Psoas muscle (tissue), 8 donors: Measurements from ENCODE around the gene ASB1. TPM values are rescaled to one million over a fixed set of nuclear protein-coding genes. Genes with fewer than 3 reads are reported as not detected.

ENCODE experiments used
- ATAC-seq, 4 donors: fragments of 200-7000 bp; cut with Tn5 transposase; one replicate each; pipeline ENCODE4 v1.9.1; 2020; ENCODE audit warnings: moderate library complexity in 3 of 4, mild to moderate bottlenecking in 2 of 4
- DNase-seq, 2 donors: peaks; one replicate each; pipeline ENCODE4 v3.0.0-alpha.2; 2020
- H3K27ac ChIP-seq: fragments of 200-600 bp; one replicate; pipeline ENCODE4 v1.8.0; 2022
- H3K27me3 ChIP-seq, 3 donors: fragments of 200-600 bp in 1 of 3; one replicate each; pipeline versions ENCODE4 v1.6.1 to v1.8.0; 2013 to 2022; ENCODE audit warnings: low read length in 2 of 3, mild to moderate bottlenecking in 2 of 3, moderate library complexity in 1 of 3; ENCODE audit not compliant: insufficient read depth in 3 of 3
- H3K36me3 ChIP-seq, 2 donors: fragments of 200-600 bp in 1 of 2; one replicate each; pipeline versions ENCODE4 v1.6.1 to v1.8.0; 2013 to 2022; ENCODE audit warnings: low read depth in 1 of 2, mild to moderate bottlenecking in 1 of 2, moderate library complexity in 1 of 2; ENCODE audit not compliant: insufficient read depth in 1 of 2
- H3K4me1 ChIP-seq: fragments of 200-600 bp; one replicate; pipeline ENCODE4 v1.8.0; 2022
- H3K4me3 ChIP-seq: fragments of 200-600 bp; one replicate; pipeline ENCODE4 v1.8.0; 2022; ENCODE audit warnings: mild to moderate bottlenecking
- H3K9me3 ChIP-seq: fragments of 200-600 bp; one replicate; pipeline ENCODE4 v1.8.0; 2022
- WGBS, 3 donors: extraction: QIAGEN DNeasy Blood & Tissue Kit; methylation state at CpG; one replicate each; pipeline versions ENCODE4 v1.1.6 to v1.1.7; 2013; 5-methylcytosine and 5-hydroxymethylcytosine counted together
- intact Hi-C, 2 donors: fragments of 100-400 bp; cut with DNase I; formaldehyde crosslinking; loops; one replicate each; pipeline versions ENCODE4 v1.11.0 to v1.14.2; 2022
- polyA plus RNA-seq, 3 donors: library from polyadenylated mRNA; stranded (reverse); fragments of 200-250 nt; gene quantifications; one replicate each; pipeline ENCODE4 v1.2.3, GENCODE V29; 2013
- total RNA-seq, 4 donors: library from RNA; stranded (reverse); fragmentation: NEBNext Ultra II Directional in 2 of 4; extraction: Animal tissue kit (Norgen Biotek cat#: 25700) in 2 of 4; gene quantifications; one replicate each; pipeline versions ENCODE4 v1.2.1 to v1.2.4, GENCODE V29; 2021 to 2023
- TF ChIP-seq, protein P1 (sequence below): fragments of 200-600 bp; IDR thresholded peaks from one replicate; pipeline ENCODE4 v1.8.0; 2022; ENCODE audit warnings: antibody characterized with exemption
- donor health status: healthy with polysubstance abuse.
- donor health status: DM: no; HTN: no; CAD: no; lungs with moderate emphysema.
- donor health status: Bipolar disorder and iron deficiency.
- donor health status: healthy.
- donor health status: DM: yes; HTN: yes; CAD: no.
- donor health status: DM: no; HTN: no; CAD: no.
- donor health status: DM: no; HTN: no; CAD: no.
- donor health status: DM: yes; HTN: yes; CAD: no.

Gene ASB1
- total and polyA plus RNA-seq, 7 donors, result 21.3 to 48.0 (median 42.7) TPM

DNA sequence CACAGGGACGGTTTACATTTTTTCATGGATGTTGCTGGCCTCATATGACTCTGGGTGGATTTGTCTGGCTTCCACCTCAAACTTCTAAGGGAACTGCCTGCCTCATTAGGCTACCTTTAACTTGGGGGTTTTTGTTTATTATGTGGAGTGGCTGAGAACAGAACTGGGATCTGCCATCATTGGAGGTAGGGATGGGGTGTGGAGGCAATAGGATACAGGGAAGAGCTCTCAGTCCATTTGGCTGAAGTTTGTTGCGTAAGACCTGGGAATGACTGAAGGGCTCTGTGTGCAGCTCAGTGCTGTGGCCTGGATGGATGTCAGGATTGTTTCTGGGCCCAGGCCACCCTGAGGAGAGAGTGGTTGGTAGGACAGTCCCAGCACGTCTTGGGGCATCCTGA lies 31.2 kb downstream of the ASB1 start:
- no peaks in the 10 kb centered on the region for H3K36me3 ChIP-seq
- ATAC-seq (peak in 3 of 4 donors; percentile 50 to 64 (median 52)), DNase-seq (peak in 1 of 2 donors; percentile 58)
- peaks cover 23% of the 10 kb centered on the region for H3K4me1 ChIP-seq
- intact Hi-C loops, result loop anchor here in 1 of 2 donors (5.0 kb wide), 1 partner anchor 81 kb away; no protein-coding TSS in a partner anchor
- H3K27ac ChIP-seq, result no peak overlapping the region
- TF ChIP-seq, protein P1, sequence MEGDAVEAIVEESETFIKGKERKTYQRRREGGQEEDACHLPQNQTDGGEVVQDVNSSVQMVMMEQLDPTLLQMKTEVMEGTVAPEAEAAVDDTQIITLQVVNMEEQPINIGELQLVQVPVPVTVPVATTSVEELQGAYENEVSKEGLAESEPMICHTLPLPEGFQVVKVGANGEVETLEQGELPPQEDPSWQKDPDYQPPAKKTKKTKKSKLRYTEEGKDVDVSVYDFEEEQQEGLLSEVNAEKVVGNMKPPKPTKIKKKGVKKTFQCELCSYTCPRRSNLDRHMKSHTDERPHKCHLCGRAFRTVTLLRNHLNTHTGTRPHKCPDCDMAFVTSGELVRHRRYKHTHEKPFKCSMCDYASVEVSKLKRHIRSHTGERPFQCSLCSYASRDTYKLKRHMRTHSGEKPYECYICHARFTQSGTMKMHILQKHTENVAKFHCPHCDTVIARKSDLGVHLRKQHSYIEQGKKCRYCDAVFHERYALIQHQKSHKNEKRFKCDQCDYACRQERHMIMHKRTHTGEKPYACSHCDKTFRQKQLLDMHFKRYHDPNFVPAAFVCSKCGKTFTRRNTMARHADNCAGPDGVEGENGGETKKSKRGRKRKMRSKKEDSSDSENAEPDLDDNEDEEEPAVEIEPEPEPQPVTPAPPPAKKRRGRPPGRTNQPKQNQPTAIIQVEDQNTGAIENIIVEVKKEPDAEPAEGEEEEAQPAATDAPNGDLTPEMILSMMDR, result no peak
- 50 to 69% (median 61%) methylated on average over 3 of the region's 3 CpGs for WGBS, 3 donors
- peaks cover 5% of the 10 kb centered on the region for H3K9me3 ChIP-seq
- no peaks in the 10 kb centered on the region for H3K27me3 ChIP-seq
- no peak overlapping the region for H3K4me3 ChIP-seq

DNA sequence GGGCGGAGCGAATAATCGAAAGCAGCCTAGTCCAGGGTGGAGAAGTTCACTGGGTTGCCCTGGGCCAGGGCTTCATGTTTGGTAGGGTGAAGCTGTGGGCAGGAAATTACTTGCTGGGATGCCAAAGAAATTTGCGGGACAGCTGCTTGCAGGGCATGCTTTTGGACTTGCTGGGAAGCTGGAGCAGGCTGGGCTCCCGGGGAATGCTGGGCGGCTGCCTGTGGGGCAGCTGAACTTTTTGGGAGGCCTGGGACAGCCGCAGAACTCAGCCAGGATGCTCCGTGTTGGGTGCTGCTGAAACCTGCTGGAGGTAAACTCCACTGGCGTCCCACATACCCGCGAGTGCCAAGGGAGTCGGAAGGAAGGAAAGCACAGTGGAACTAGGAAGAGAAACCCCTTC lies 31.9 kb downstream of the ASB1 start:
- no peak overlapping the region for H3K4me3 ChIP-seq
- peak; percentile 42 to 64 for DNase-seq
- WGBS, 3 donors, result 16 to 20% (median 17%) methylated on average over 12 of the region's 12 CpGs
- peak overlapping the region; percentile 51 for H3K27ac ChIP-seq
- H3K36me3 ChIP-seq, result no peaks in the 10 kb centered on the region
- H3K9me3 ChIP-seq, result peaks cover 5% of the 10 kb centered on the region
- H3K4me1 ChIP-seq, result peaks cover 23% of the 10 kb centered on the region
- ATAC-seq, result peak; percentile 40 to 61 (median 46)
- no peaks in the 10 kb centered on the region for H3K27me3 ChIP-seq
- TF ChIP-seq, protein P1, result no peak
- intact Hi-C loops, result loop anchor here in 1 of 2 donors (5.0 kb wide), 1 partner anchor 81 kb away; no protein-coding TSS in a partner anchor

DNA sequence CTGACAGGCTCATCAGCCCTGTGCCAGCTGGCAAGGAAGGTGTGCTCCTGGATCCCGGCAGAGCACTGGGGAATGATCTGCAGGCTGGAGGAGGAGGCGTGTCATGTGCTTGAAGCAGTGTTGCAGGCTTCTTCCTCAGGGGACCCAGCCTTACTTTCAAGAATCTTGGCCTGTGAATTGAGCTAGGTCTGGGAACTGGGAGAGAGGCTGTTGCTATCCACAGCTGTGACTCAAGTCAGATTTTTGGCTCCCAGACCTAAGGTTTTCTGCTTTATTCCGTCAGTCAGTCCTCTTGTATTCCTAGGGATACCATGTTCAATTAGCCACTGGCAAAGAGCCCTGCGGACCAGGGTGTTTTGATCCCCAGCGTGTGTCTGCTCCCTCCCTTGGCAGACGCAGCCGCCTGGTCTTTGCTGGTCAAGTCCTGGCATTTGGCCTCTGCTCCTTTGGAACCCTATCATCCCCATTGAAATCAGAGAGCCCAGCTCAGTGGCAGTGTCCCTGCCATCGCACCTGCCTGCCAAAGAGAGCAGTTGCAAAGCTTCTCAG lies 32.4 kb downstream of the ASB1 start:
- DNase-seq, result peak; percentile 71 to 84
- Histone ChIP-seq H3K9me3 (peaks cover 5% of the 10 kb centered on the region), H3K27ac (peak overlapping the region; percentile 51), H3K27me3 (no peaks in the 10 kb centered on the region), H3K4me3 (no peak overlapping the region), H3K36me3 (no peaks in the 10 kb centered on the region), H3K4me1 (peaks cover 23% of the 10 kb centered on the region)
- WGBS, 3 donors, result 11 to 27% (median 18%) methylated on average over 8 of the region's 8 CpGs
- intact Hi-C loops, result loop anchor here in 1 of 2 donors (5.0 kb wide), 1 partner anchor 82 kb away; no protein-coding TSS in a partner anchor
- TF ChIP-seq, protein P1, result no peak
- ATAC-seq, result peak; percentile 75 to 89 (median 82)

DNA sequence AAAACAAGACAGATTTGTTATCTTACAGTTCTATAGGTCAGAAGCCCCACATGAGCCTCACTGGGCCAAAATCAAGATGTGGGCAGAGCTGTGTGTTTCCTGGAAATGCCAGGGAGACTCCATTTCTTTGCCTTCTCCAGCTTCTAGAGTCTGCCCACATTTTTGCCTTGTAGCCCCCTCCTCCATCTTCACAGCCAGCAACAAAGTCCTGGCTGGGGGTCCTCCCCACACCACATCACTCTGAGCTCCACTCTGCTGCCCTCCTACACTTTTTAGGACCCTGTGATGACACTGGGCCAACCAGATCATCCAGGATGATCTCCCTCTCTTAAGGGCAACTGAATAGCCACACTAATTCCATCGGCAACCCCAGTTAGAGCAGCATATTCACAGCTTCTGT lies 34.3 kb downstream of the ASB1 start:
- Histone ChIP-seq H3K4me1 (peaks cover 23% of the 10 kb centered on the region), H3K9me3 (peaks cover 5% of the 10 kb centered on the region), H3K36me3 (no peaks in the 10 kb centered on the region), H3K27ac (no peak overlapping the region), H3K27me3 (no peaks in the 10 kb centered on the region), H3K4me3 (no peak overlapping the region)
- intact Hi-C loops, result loop anchor here (5.0 kb wide), 2 partner anchors 94 to 104 kb away; no protein-coding TSS in a partner anchor
- TF ChIP-seq, protein P1, result no peak
- 75 to 92% (median 83%) methylated on average over 1 of the region's 1 CpG for WGBS, 3 donors
- no peak for DNase-seq
- no peak for ATAC-seq
